GM21528 (cell line): ENCODE results near the gene PRLR.
"Not testable (repeated sequence)": the region's sequence is repeated elsewhere in the genome, so short reads cannot be mapped to it uniquely, and the experiment has no call there.

ENCODE experiments used
- ATAC-seq: cut with Tn5 transposase; IDR thresholded peaks from one replicate; pipeline ENCODE4 v1.9.1; 2021; ENCODE audit warnings: mild to moderate bottlenecking, moderate library complexity; ENCODE audit not compliant: unreplicated experiment, low FRiP score

Gene PRLR

DNA sequence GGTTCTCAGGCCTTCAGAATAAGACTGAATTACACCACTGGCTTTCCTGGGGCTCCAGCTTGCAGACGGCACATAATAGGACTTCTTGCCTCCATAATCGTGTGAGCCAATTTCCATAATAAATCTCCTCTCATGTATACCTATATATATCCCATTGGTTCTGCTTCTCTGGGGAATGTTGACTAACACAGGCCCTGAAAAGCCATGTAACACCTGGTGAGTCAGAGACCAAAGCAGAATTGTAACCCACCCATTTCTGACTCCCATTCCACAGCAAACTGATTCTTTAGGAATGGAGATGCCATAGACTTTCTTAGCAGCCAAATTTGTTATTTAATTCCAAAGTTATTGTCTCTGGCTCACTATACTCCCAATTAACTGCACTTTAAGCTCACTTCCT lies 97.1 kb downstream of the PRLR start:
- ATAC-seq, result no peak

DNA sequence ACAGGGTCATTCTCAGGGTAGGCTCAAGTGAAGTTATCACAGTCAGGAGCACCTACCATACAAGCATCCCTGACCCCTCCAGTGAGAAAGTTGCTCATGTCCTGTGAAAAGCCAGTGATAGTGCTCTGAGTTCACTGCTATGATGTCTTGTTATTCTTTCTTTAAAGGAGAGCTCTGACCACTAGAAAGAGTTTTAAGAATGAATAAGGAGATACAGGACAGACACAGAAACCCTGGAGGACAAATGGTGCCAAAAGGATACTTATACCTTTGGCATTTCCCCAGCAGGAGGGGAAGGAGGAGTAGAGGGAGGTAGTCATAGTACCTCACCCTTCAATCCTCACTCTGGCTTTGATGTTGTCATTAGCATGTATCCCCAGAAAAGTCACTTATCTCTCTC lies 98.6 kb downstream of the PRLR start:
- ATAC-seq, result no peak

GRCh38 chr5:35129921-35130485 lies 100.3 kb downstream of the PRLR start:
- no peak for ATAC-seq

DNA sequence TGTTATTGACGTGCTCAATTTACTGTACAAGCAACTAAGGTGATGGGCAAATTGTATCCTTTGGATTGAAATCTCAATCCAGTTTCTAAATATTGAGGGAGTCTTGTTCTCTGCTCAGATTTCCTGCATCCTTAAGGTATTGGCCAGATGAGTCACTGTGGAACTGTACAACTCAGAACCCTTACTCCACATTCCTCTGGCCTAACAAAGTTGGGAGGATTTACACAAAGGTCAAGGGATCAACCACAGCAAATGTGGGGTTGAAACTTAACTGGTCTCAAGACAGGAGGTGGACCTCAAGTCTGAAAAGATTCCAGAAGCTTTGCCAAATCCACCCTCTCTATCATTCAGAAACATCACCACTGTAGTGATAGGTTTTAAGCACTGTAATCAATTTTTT lies 101.0 kb downstream of the PRLR start:
- ATAC-seq, result no peak

DNA sequence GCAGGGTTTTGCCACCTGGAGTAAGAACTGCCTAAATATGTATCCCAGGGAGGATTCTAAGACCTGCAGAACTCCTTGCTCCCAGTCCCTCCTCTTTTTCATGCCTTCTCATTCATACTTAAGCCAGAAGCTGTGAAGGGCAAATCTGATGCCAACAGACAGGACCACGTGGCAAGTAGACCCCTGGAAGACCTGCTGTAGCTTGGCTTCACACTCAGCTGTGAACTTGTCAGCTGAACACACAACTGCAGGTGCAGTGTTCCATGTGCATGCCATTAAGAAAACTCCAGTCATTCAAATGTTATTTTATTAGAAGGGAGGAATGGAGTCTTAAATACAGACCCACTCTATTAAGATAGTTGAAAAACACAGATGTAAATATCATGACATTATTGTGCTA lies 103.3 kb downstream of the PRLR start:
- ATAC-seq, result no peak

DNA sequence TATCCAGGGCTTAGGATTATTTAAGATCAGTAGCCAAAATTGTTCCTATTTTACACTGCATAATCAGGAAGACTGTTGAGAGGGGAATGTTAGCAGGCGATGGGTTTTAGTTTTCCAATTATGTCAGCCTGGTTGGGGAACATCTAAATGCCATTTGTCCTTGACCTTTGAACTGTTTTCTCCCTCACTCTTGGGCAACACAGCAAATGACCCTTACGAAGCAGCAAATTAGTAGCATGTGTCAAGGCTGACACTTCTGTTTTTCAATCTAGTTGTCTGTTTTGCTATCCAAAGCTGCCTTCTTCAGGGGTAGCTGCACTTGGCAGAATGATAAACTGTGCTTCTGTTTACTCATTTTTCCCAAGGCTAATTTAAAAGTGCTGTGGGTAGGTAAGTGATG lies 104.5 kb downstream of the PRLR start:
- no peak for ATAC-seq

GRCh38 chr5:35124932-35125331 lies 105.4 kb downstream of the PRLR start:
- ATAC-seq, result no peak

GRCh38 chr5:35122819-35123218 lies 107.5 kb downstream of the PRLR start:
- no peak for ATAC-seq

- no peak for ATAC-seq
Observed at GRCh38 chr5:35120715-35121114, 109.6 kb downstream of the PRLR start.

DNA sequence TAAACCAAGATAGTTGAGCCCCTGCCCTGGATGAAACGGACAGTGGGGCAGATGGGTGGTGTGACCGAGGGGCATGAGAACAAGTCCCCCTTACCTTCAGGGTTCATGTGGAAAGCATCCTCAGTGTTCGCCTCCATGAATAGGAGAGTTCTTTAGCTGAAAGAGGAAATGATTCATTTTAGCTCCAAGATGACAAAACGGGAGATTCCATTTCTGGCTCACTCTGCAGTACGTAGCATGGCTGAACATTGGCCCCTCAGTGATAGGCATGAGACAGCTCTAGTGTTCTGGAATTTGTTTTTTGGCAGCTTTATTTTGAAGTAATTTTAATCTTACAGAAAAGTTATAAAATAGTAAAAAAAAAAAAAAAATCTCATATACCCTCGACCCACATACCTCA lies 112.3 kb downstream of the PRLR start:
- ATAC-seq, result no peak

DNA sequence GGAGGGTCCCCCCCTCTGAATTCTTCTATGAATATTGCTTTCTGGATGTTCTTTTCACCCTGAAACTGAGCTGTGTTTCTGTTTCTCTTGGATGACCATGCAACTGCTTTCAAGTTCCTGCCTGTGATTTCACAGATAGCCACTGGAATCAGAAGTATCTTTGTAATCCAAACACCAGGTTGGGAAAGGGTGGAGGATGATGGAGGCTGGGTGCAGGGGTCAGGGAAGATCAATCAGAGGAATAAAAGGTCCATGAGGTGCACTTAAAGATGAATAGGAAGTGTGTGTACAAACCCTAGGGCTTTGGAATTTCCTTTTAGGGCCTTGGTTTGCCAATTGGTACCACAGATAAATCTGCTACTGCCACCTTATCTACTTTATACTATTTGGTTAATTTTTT lies 114.4 kb downstream of the PRLR start:
- no peak for ATAC-seq

DNA sequence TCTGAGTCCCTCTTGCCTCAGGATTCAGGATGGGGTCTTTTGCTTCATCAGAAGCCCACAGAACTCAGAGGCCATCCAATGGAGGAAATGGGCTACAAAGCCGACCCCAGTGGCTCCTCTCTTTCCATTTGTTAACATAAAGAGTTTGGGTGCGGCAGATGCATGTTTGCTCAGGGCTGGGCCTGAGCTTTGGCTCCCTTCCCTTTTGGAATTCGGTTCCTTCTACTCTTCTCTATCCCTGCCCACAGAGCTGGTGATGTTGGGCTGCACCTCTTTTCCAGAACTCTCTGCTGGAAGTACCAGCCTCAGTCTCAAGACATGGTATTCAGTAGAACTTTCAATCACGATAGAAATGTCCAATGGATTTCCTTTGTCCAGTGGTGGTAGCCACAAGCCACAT lies 115.6 kb downstream of the PRLR start:
- no peak for ATAC-seq

- ATAC-seq, result no peak
Observed at GRCh38 chr5:35112300-35112699, 118.0 kb downstream of the PRLR start.

DNA sequence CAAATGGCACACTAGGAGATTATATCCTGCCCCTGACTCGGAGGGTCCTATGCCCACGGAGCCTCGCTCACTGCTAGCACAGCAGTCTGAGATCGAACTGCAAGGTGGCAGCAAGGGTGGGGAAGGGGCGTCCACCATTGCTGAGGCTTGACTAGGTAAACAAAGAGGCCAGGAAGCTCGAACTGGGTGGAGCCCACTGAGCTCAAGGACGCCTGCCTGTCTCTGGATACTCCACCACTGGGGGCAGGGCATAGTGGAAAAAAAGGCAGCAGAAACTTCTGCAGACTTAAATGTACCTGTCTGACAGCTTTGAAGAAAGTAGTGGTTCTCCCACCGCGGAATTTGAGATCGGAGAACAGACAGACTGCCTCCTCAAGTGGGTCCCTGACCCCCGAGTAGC lies 125.7 kb downstream of the PRLR start:
- ATAC-seq, result not testable (repeated sequence)

DNA sequence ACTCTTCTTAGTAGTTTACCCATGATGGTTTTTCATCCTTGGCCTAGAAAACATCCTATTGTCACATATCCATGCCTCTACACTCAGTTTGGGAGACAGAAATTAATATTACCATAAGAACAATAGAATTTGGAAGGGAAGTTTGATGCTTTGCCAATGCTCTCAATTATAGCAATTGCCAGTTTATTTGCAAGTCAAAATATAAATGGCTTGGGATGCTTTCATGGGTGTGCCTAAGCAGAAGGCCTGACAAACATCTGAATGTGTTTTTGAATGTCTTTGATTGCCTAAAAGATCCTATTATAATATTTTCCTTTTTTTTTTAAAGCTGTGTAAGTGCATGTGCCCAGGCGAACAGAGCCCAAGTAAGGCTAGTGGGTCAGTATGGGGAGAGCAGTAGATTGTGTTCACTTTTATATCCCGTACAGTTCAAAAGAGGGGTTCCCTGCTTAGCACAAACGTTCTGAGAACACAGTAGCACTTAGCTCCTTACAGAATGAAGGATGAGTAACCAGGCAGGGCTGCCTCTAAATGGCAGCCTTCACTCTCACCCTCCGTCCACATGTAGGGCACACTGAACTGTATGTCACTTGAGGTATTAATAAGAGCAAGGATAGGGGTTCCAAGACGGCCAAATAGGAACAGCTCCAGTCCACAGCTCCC lies 126.5 kb downstream of the PRLR start:
- ATAC-seq, result no peak

GRCh38 chr5:35101720-35102119 lies 128.6 kb downstream of the PRLR start:
- not testable (repeated sequence) for ATAC-seq

DNA sequence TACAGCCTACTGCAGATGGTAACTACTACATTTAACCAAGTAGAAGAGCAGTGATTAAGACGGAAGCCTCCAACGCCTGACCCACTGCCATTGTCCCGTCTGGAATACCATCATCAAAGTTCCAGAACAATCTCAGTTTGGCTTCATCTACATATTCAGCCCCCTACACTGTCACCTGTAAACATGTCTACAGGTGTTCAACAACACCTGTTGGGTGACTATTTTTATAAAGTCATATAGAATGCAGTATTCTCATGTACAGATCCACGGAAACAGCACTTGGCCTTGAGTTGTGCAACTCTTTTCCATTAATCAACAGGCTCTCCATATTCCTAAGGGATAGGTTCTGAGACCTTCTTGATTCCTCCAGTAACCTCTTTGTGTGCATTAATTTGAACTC lies 129.3 kb downstream of the PRLR start:
- ATAC-seq, result no peak

DNA sequence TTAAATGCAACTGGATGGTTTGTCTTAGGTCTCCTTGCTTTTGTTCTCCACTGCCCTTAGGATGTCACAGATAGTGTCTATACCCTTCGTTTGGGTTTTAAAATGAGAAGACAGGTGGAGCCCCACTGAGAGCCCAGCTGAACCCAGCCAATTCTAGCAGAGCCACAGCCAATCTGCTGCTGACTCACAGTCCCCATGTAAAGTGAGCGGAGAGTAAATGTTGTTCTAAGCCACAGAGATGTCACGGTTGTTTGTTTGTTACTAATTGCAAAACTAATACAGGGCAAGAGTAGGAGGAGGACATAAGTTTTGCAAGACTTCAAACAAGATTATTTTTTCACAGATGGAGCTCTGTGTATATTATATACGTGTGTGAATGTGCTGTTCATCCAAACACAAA lies 132.1 kb downstream of the PRLR start:
- no peak for ATAC-seq

GRCh38 chr5:35096932-35097331 lies 133.4 kb downstream of the PRLR start:
- ATAC-seq, result no peak

DNA sequence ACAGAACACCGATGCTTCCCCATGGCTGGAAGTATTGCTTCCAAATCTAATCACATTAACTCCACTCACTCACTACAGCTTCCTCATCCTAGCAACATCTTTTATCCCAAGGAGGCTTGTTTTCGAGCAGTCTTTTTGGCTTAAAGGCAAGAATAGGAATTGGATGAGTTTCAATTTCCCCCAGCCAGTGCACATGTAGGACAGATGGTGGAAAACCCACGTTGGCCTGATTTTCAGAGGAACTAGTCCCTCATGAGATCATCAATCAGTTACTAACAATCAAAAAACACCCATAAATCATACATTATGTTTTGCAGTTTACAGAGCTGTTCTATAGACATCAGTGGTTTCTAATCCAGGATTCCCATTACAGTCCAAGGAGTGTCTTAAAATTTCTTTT lies 134.1 kb downstream of the PRLR start:
- no peak for ATAC-seq

DNA sequence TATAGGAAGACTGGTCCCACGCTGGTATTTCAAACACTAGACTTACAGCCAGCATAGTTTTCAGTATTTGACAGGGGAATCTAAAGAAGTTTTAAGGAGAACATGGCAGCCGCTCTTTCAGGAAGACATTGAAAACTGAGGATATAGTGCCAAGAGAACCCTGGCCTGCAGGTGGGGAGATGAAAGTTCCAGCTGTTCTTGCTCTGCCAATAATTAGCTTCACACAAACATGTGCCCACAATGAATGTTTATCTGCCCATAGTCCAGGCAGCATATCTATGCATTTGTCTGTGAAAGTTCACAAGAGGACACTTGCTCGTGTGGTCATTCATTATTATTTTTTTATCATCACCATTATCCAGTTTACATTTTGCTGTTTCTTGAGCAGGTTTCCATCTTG lies 134.9 kb downstream of the PRLR start:
- no peak for ATAC-seq

DNA sequence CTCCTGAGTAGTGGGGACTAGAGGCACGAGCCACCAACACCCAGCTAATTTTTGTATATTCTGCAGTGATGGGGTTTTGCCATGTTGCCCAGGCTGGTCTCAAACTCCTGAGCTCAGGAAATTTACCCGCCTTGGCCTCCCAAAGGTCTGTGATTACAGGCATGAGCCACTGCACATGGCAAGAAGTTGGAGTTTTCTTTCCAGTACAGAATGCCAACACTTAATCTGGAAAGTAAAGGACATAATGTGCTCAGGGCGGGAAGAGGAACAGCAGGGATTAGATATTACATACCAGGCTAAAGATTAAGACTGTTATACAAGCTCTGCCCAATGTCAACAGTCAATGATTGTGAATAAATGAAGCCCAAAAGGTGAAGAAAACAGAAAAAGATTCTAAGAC lies 135.3 kb downstream of the PRLR start:
- ATAC-seq, result no peak

- no peak for ATAC-seq
Observed at GRCh38 chr5:35092703-35093102, 137.6 kb downstream of the PRLR start.
